ENCODE results near the gene RYR2. TPM values are rescaled to one million over a fixed set of nuclear protein-coding genes. Genes with fewer than 3 reads are reported as not detected.

The RYR2 gene
- total RNA-seq, 1 donor from 2014 or later = 4.8 TPM

DNA sequence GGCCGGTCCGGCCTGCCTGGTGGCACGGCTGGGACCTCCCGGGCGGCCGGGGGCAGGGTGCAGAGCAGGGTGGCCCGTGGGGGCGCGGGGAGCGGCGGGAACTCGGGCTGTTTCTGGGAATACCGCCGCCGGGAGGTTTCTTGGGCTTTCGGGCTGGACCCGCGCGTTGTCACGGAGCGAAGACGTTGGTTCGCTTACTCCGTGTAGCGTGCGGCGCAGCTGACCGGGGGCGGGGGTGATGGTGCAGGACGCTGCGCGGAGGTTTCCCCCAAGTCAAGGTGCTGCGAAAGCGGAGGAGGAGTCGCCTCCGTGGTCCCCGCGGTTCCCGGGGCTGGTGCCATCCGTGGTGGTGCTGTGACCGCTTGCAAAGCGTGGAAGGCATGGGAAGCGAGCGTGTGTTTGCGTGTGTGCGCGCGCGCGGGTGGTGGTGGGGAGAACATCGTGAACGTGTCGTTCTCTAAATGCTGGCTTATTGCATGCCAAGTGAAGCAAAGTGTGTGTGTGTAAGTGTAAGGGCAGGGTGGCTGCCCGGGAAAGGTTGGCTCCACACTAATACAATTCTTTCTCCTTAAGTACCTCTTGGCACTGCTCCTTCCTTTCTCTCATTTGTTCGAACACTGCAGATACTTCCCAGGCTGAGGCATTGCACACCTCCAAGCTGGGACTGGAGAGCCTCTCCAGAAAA lies 1.1 kb downstream of the RYR2 start:
- Histone ChIP-seq H3K27me3 (ENCODE audit: low read depth) (peaks cover 45% of the 10 kb centered on the region), H3K4me3 (peak overlapping the region; percentile 57), H3K9me3 (no peaks in the 10 kb centered on the region), H3K36me3 (no peaks in the 10 kb centered on the region), H3K27ac (peak overlapping the region; percentile 57), H3K4me1 (peaks cover 9% of the 10 kb centered on the region)
- intact Hi-C loops (cut with DNase I) = no loop called here
- ATAC-seq (peak; percentile 37 to 40), DNase-seq (no peak)
- TF ChIP-seq, protein P1, sequence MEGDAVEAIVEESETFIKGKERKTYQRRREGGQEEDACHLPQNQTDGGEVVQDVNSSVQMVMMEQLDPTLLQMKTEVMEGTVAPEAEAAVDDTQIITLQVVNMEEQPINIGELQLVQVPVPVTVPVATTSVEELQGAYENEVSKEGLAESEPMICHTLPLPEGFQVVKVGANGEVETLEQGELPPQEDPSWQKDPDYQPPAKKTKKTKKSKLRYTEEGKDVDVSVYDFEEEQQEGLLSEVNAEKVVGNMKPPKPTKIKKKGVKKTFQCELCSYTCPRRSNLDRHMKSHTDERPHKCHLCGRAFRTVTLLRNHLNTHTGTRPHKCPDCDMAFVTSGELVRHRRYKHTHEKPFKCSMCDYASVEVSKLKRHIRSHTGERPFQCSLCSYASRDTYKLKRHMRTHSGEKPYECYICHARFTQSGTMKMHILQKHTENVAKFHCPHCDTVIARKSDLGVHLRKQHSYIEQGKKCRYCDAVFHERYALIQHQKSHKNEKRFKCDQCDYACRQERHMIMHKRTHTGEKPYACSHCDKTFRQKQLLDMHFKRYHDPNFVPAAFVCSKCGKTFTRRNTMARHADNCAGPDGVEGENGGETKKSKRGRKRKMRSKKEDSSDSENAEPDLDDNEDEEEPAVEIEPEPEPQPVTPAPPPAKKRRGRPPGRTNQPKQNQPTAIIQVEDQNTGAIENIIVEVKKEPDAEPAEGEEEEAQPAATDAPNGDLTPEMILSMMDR (IDR thresholded peaks at IDR 0.05) = no peak

DNA sequence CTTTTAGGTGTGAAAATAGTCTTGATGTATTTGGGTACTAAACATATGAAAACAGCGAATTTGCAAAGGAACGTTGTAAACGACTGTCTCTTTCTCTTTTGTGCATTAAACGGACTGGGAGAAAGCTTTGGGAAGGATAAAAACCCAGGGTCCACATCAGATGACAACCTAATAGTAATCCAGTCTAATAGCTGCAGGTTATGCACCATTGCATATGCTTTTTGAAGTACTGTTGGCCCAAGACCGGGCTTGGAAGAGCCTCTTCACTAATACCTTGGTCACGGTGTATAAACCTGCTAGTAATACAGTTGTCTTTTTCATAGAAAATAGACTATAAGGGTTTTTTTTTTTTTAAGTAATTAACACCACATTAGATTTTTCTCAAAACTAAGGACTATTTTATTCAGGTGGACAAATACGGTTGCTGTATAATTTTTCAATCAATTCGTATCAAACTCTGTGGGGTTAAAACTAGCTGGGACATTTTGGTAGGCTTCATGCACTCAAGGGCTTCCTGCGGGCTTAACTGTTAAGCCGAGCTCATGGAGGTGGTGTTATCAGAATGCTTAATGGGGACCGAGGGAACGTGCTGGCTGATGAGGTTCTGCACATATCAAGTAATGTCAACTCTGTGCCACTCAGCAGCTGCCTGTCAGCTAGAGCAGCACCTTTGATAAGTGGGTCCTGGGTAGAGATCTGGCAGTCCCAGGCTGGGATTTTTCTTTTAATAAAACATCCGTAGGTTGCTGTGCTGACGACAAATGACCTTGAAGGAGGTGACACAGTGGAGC lies 2.1 kb downstream of the RYR2 start:
- DNase-seq (no peak), ATAC-seq (no peak)
- Histone ChIP-seq H3K9me3 (no peaks in the 10 kb centered on the region), H3K4me3 (peak overlapping the region; percentile 57), H3K4me1 (peaks cover 9% of the 10 kb centered on the region), H3K27me3 (ENCODE audit: low read depth) (peaks cover 45% of the 10 kb centered on the region), H3K36me3 (no peaks in the 10 kb centered on the region), H3K27ac (no peak overlapping the region)
- intact Hi-C loops (cut with DNase I) = no loop called here
- TF ChIP-seq, protein P1 (IDR thresholded peaks at IDR 0.05) = no peak

DNA sequence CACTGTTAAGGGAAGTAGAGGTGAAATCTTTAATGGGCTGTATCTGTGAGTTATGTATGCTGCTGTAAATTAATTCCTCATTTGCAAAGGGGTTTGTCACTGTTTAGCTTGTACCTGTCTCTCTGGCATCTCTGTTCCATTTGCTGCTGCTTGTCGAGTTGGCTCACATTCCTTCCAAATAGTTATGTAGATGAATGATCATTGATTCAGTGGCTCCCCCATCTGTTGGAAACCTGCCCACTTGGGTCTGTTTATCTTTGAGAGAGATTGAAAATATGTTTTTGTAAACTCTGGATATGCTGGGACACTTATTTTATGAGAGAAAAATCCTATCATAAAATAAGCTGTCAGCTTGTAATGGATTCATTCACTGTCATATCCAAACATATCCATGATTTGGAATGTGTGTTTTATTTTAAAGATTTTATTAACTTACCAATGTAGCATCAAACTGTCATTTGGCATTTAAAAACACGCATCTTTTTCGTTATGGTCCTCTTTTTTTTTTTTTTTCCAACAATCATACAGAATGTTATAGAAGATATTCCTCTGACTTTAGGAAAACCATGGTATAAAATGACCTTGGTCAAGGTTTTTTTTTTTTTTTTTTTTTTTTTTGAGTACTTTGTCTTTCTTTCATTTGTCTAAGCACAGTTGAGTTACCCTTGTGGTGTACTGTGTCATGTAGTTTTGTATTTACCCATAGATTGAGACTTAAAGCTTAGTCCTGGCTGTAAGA lies 3.5 kb downstream of the RYR2 start:
- Histone ChIP-seq H3K27ac (no peak overlapping the region), H3K9me3 (no peaks in the 10 kb centered on the region), H3K4me3 (no peak overlapping the region), H3K27me3 (ENCODE audit: low read depth) (peaks cover 44% of the 10 kb centered on the region), H3K36me3 (no peaks in the 10 kb centered on the region), H3K4me1 (peaks cover 9% of the 10 kb centered on the region)
- DNase-seq (no peak), ATAC-seq (no peak)
- TF ChIP-seq, protein P1 (IDR thresholded peaks at IDR 0.05) = no peak
- intact Hi-C loops (cut with DNase I) = no loop called here

DNA sequence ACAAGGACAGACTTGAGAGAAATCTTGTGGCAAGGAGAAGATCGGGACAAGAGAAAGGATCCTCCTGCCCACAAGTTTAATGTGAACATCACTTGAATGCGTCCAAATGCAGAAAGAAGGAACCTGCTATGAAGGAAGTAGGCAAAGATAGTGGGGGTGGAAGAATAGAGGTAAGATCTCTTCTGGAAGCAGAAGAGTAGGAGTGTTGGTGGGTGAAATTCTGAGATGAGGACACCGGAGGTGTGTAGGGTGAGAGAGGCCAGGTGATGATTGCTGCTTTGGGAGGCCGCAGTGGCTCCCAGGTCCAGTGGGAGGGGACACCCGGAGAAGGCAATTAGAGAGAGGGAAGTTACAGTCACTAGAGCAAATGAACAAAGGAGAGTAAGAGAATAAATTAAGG lies 6.8 kb downstream of the RYR2 start:
- Histone ChIP-seq H3K4me1 (no peaks in the 10 kb centered on the region), H3K36me3 (no peaks in the 10 kb centered on the region), H3K27me3 (ENCODE audit: low read depth) (peaks cover 13% of the 10 kb centered on the region), H3K27ac (no peak overlapping the region), H3K9me3 (no peaks in the 10 kb centered on the region), H3K4me3 (no peak overlapping the region)
- intact Hi-C loops (cut with DNase I) = no loop called here
- ATAC-seq (no peak), DNase-seq (no peak)
- TF ChIP-seq, protein P1 (IDR thresholded peaks at IDR 0.05) = no peak

DNA sequence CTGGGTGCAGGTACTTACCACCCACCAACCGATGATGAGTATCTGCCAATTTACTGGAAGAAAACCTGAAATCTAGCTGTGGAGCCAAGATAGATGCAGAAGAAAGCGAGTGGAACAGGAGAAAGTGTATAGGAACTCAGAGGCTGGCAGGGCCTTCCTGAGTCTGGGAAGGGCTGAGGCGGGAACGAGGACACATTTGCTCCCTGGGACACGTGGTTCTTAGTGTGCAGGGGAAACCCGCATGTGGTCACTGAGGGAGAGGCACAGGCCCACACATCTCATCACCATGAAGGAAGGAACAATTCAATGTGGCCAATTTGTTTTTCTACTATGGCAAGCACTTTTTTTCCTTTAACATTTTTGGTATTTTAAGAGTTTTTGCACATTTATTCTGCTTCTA lies 8.2 kb downstream of the RYR2 start:
- intact Hi-C loops (cut with DNase I) = no loop called here
- DNase-seq (no peak), ATAC-seq (no peak)
- TF ChIP-seq, protein P1 (IDR thresholded peaks at IDR 0.05) = no peak
- H3K9me3 ChIP-seq = no peaks in the 10 kb centered on the region
- no peak overlapping the region for H3K27ac ChIP-seq
- H3K27me3 ChIP-seq (ENCODE audit: low read depth) = peaks cover 4% of the 10 kb centered on the region
- no peaks in the 10 kb centered on the region for H3K4me1 ChIP-seq
- H3K36me3 ChIP-seq = no peaks in the 10 kb centered on the region
- H3K4me3 ChIP-seq = no peak overlapping the region

Data from lower lobe of right lung (tissue), 2 donors.